ENCODE measurements around the gene SPEN. TPM values are rescaled to one million over a fixed set of nuclear protein-coding genes. Genes with fewer than 3 reads are reported as not detected.

SPEN gene
- total RNA-seq, 1 donor from 2014 or later, result 54.7 TPM

- Histone ChIP-seq H3K4me3 (no peak overlapping the region), H3K27me3 (ENCODE audit: low read depth) (no peaks in the 10 kb centered on the region), H3K27ac (no peak overlapping the region), H3K9me3 (no peaks in the 10 kb centered on the region), H3K4me1 (peaks cover 40% of the 10 kb centered on the region), H3K36me3 (no peaks in the 10 kb centered on the region)
- DNase-seq, result no peak
- ATAC-seq, result no peak
- intact Hi-C loops (cut with DNase I), result no loop called here
- TF ChIP-seq CTCF (IDR thresholded peaks at IDR 0.05), result no peak
Observed at GRCh38 chr1:15867288-15867687, 19.8 kb downstream of the SPEN start.

- Histone ChIP-seq H3K4me1 (peaks cover 28% of the 10 kb centered on the region), H3K27me3 (ENCODE audit: low read depth) (no peaks in the 10 kb centered on the region), H3K9me3 (no peaks in the 10 kb centered on the region), H3K4me3 (no peak overlapping the region), H3K27ac (no peak overlapping the region), H3K36me3 (peaks cover 18% of the 10 kb centered on the region)
- no peak for ATAC-seq
- DNase-seq, result no peak
- intact Hi-C loops (cut with DNase I), result no loop called here
- no peak for TF ChIP-seq CTCF (IDR thresholded peaks at IDR 0.05)
Observed at GRCh38 chr1:15869413-15869812, 21.9 kb downstream of the SPEN start.

- H3K4me3 ChIP-seq, result no peak overlapping the region
- H3K4me1 ChIP-seq, result peaks cover 28% of the 10 kb centered on the region
- ATAC-seq, result no peak
- intact Hi-C loops (cut with DNase I), result no loop called here
- H3K36me3 ChIP-seq, result peaks cover 20% of the 10 kb centered on the region
- H3K9me3 ChIP-seq, result no peaks in the 10 kb centered on the region
- H3K27me3 ChIP-seq (ENCODE audit: low read depth), result no peaks in the 10 kb centered on the region
- TF ChIP-seq CTCF (IDR thresholded peaks at IDR 0.05), result no peak
- DNase-seq, result no peak
- no peak overlapping the region for H3K27ac ChIP-seq
Observed at GRCh38 chr1:15870421-15870820, 22.9 kb downstream of the SPEN start.

- Histone ChIP-seq H3K27ac (no peak overlapping the region), H3K4me3 (no peak overlapping the region), H3K9me3 (no peaks in the 10 kb centered on the region), H3K27me3 (ENCODE audit: low read depth) (no peaks in the 10 kb centered on the region), H3K4me1 (peaks cover 12% of the 10 kb centered on the region), H3K36me3 (peaks cover 41% of the 10 kb centered on the region)
- no peak for ATAC-seq
- DNase-seq, result no peak
- no peak for TF ChIP-seq CTCF (IDR thresholded peaks at IDR 0.05)
- intact Hi-C loops (cut with DNase I), result no loop called here
Observed at GRCh38 chr1:15874471-15874870, 27.0 kb downstream of the SPEN start.

- Histone ChIP-seq H3K4me1 (peaks cover 2% of the 10 kb centered on the region), H3K27me3 (ENCODE audit: low read depth) (no peaks in the 10 kb centered on the region), H3K27ac (no peak overlapping the region), H3K9me3 (no peaks in the 10 kb centered on the region), H3K4me3 (no peak overlapping the region), H3K36me3 (peaks cover 47% of the 10 kb centered on the region)
- DNase-seq (no peak), ATAC-seq (no peak)
- TF ChIP-seq CTCF (IDR thresholded peaks at IDR 0.05), result peak; percentile 7
- intact Hi-C loops (cut with DNase I), result no loop called here
Observed at GRCh38 chr1:15876357-15877055, 29.0 kb downstream of the SPEN start.

All from lower lobe of right lung (tissue), 2 donors.